RWPE2 (cell line): ENCODE measurements around the gene COL4A2.

Experiments
- ATAC-seq: fragments of 200-7000 bp; cut with Tn5 transposase; 3 replicates; pipeline ENCODE4 v1.9.1; 2021; ENCODE audit warnings: low read depth
- DNase-seq: peaks from one replicate; pipeline ENCODE4 v3.0.0-alpha.2; 2020; ENCODE audit warnings: low spot score
- H3K27ac ChIP-seq: fragments of 450-650 bp; 2 replicates; pipeline ENCODE4 v1.5.1; 2017; ENCODE audit warnings: mild to moderate bottlenecking; ENCODE audit not compliant: poor library complexity, severe bottlenecking
- H3K27me3 ChIP-seq: fragments of 250-450 bp; sonication (Bioruptor Pico); 2 replicates; pipeline ENCODE4 v1.5.1; 2021; ENCODE audit warnings: mild to moderate bottlenecking, moderate library complexity; ENCODE audit not compliant: insufficient read depth, poor library complexity, severe bottlenecking
- H3K36me3 ChIP-seq: fragments of 250-450 bp; sonication (Bioruptor Pico); 2 replicates; pipeline ENCODE4 v1.5.1; 2020; ENCODE audit warnings: low read depth, mild to moderate bottlenecking, moderate library complexity
- H3K4me1 ChIP-seq: fragments of 250-450 bp; sonication (Bioruptor Pico); 2 replicates; pipeline ENCODE4 v1.5.1; 2021; ENCODE audit warnings: mild to moderate bottlenecking, moderate library complexity; ENCODE audit not compliant: insufficient read depth, poor library complexity, severe bottlenecking
- H3K4me3 ChIP-seq: fragments of 250-450 bp; sonication (Bioruptor Pico); 2 replicates; pipeline ENCODE4 v1.5.1; 2021; ENCODE audit warnings: mild to moderate bottlenecking, moderate library complexity; ENCODE audit not compliant: severe bottlenecking
- H3K9me3 ChIP-seq: fragments of 250-450 bp; sonication (Bioruptor Pico); 2 replicates; pipeline ENCODE4 v1.5.1; 2021; ENCODE audit warnings: mild to moderate bottlenecking, moderate library complexity; ENCODE audit not compliant: severe bottlenecking
- CTCF ChIP-seq: fragments of 450-650 bp; IDR thresholded peaks from one replicate; pipeline ENCODE4 v1.5.1; 2017; ENCODE audit warnings: mild to moderate bottlenecking, moderate library complexity; ENCODE audit not compliant: poor library complexity, severe bottlenecking

The COL4A2 gene

GRCh38 chr13:110377826-110378201 is 70.7 kb downstream of the COL4A2 start:
- no peak for DNase-seq
- Histone ChIP-seq H3K4me1 (peaks cover 18% of the 10 kb centered on the region), H3K4me3 (no peak overlapping the region), H3K27me3 (no peaks in the 10 kb centered on the region), H3K36me3 (peaks cover 9% of the 10 kb centered on the region; the same call in 1 of the 2 replicates), H3K27ac (no peak overlapping the region), H3K9me3 (no peaks in the 10 kb centered on the region)
- no peak for ATAC-seq
- no peak for TF ChIP-seq CTCF

- DNase-seq (no peak), ATAC-seq (no peak)
- Histone ChIP-seq H3K9me3 (no peaks in the 10 kb centered on the region), H3K27me3 (no peaks in the 10 kb centered on the region), H3K4me3 (no peak overlapping the region), H3K4me1 (peaks cover 18% of the 10 kb centered on the region), H3K36me3 (peaks cover 9% of the 10 kb centered on the region; the same call in 1 of the 2 replicates), H3K27ac (peak overlapping the region; percentile 41)
- no peak for TF ChIP-seq CTCF
These were observed 72.3 kb downstream of the COL4A2 start for GRCh38 chr13:110379358-110379757.

- Histone ChIP-seq H3K9me3 (no peaks in the 10 kb centered on the region), H3K27me3 (no peaks in the 10 kb centered on the region), H3K36me3 (peaks cover 11% of the 10 kb centered on the region; the same call in 1 of the 2 replicates), H3K4me1 (peaks cover 18% of the 10 kb centered on the region), H3K4me3 (no peak overlapping the region), H3K27ac (peak overlapping the region; percentile 41)
- no peak for TF ChIP-seq CTCF
- DNase-seq, result no peak
- ATAC-seq, result peak; percentile 15; the same call in 1 of the 3 replicates
These were observed 72.8 kb downstream of the COL4A2 start for GRCh38 chr13:110379905-110380341.

- ATAC-seq (peak; percentile 40; the same call in 2 of the 3 replicates), DNase-seq (no peak)
- Histone ChIP-seq H3K27me3 (no peaks in the 10 kb centered on the region), H3K4me3 (no peak overlapping the region), H3K4me1 (peaks cover 18% of the 10 kb centered on the region), H3K27ac (peak overlapping the region; percentile 41), H3K9me3 (no peaks in the 10 kb centered on the region), H3K36me3 (peaks cover 11% of the 10 kb centered on the region; the same call in 1 of the 2 replicates)
- TF ChIP-seq CTCF, result no peak
These were observed 73.4 kb downstream of the COL4A2 start for GRCh38 chr13:110380359-110381028.

GRCh38 chr13:110381029-110381360 is 73.9 kb downstream of the COL4A2 start:
- ATAC-seq (no peak), DNase-seq (no peak)
- no peaks in the 10 kb centered on the region for H3K27me3 ChIP-seq
- peak overlapping the region; percentile 41 for H3K27ac ChIP-seq
- TF ChIP-seq CTCF, result no peak
- H3K4me3 ChIP-seq, result no peak overlapping the region
- H3K36me3 ChIP-seq, result peaks cover 11% of the 10 kb centered on the region; the same call in 1 of the 2 replicates
- H3K9me3 ChIP-seq, result no peaks in the 10 kb centered on the region
- peaks cover 18% of the 10 kb centered on the region for H3K4me1 ChIP-seq
